Stimulated activated CD8-positive, alpha-beta memory T cell treated with anti-CD3 and anti-CD28 coated beads, Interleukin-4, amount 100 ng/mL, for 24 hours (primary cell): Measurements from ENCODE around the gene TXNRD2.
A peak's percentile ranks its signal among the peaks of the same experiment; 100 is the strongest.

Source experiments
- DNase-seq: peaks from one replicate; pipeline ENCODE4 v3.0.0-alpha.2; 2020; ENCODE audit warnings: low read depth

Gene TXNRD2

DNA sequence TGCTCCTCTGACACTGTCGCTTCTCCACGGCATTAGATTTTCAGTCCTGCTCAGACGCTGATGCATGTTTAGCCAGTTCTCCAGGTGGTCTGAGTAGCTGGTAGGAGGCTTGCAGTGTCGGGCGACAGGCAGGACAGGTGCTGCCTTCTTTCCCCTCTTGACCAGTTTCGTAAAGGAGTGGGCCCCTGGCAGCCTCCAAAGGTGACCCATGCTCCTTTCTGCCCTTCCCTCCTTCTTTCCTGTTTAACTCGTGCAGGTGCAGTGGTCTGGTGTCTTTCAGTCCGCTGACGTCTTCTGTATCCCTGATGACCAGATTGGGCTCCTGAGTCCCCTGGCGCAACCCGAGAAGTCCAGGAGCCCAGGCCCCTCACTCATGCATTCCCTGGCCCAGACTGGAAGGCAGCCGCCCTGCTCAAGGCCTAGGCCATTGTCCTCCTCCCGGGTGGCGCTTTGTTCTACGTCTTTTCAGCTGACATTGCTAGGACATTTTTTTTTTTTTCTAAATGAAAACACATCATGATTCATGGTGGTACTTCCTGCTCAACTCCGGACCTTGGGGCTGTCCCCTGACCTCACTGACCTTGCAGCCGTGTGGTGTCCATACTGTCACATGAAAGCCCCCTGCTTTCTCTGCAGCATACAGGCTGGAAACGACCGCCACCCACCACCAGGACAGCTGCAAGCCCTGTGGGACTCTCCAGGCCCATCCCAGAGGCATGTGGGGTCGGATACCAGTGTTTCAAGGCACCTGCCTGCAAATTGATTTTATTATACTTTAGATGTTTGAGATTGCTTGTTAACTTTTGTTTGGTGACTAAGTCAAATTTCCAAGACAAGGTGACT lies 25.5 kb upstream of the TXNRD2 start:
- DNase-seq = no peak

DNA sequence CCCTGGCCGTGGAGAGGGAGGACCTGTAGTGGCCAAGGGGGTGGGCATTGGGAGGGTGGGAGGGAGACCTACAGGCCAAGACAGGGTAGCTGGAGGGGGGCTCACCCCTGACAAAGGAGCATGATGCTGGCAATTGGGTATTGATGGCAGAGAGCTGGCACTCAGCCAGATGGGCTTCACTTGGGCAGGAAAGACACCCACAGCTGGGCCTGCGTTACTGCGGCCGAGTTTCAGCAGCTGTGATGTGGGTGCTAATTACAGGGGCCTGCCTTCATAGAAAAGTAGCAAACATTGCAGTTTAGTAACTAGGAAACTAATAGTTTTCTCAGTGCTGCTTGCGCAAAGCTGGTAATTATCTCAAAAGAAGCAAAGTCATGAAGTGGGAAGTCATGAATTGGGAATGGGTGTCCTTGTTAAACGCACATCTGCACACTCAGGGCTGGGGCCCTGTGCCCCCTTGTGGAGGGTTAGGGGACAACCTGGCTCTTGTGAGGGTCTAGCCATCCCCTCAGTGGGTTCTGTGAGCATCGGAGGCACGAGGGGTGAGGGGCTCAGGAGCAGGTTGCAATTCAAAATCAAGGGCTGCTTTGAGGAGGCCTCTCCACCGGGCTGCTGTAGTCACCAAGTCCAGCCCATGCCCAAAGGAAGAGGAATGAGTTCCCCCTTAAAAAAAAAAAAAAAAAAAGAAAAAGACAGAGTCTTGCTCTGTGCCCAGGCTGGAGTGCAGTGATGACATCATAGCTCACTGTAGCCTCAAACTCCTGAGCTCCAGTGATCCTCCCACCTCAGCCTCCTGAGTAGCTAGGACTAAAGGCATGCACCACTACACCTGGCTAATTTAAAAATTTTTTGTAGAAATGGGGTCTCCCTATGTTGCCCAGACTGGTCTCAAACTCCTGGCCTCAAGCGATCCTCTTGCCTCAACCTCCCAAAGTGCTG lies 24.4 kb upstream of the TXNRD2 start:
- no peak for DNase-seq

DNA sequence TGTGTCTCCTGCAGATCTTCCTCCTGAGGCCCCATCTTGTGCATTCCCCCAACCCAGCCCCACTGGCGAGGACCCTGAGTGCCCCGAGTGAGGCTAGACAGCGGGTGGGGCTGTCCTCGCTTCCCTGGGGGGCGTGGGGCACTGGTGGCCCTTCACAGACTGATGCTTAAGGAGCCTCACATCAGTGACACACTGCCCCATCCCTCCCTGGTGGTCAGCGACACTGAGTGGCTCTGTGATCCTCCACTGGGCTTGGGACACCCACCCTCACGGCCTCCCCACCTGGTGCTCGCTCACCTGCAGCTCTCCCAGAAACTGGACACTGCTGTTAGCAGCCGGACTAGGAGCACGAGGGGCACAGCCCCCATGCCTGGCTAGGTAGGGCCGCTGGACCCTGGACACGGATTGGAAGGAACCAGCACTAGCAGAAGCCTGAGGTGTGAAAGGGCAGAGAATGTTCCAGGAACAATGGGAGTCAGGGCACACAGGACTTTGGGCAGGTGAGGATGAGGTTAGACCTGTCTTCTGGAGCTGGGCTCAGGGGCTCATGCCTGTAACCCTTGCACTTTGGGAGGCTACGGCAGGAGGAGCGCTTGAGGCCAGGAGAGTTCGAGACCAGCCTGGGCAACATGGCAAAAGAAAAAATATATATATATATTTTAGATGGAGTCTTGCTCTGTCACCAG lies 23.2 kb upstream of the TXNRD2 start:
- DNase-seq = no peak

DNA sequence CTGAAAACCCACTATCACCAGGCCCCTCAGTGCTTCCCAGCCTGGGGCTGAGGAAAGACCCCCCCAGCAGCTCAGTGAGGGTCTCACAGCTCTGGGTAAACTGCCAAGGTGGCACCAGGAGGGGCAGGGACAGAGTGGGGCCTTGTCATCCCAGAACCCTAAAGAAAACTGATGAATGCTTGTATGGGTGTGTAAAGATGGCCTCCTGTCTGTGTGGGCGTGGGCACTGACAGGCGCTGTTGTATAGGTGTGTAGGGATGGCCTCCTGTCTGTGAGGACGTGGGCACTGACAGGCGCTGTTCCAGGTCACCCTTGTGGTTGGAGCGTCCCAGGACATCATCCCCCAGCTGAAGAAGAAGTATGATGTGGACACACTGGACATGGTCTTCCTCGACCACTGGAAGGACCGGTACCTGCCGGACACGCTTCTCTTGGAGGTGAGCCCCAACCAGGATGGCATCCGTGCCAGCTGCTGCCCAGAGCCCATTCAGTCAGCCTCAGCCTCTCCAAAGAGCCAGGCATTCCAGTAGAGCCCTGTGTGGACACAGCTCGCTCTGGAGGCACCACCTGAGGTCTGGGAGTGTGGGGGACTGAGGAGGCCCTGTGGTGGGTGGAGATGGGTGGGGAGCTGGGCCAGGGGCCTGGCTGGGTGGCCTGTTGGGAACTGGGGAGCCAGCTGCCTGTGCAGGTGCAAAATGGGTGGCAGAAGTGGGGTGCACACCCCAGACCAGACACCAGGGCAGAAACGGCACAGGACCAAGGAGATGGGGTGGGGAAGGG lies 22.4 kb upstream of the TXNRD2 start:
- DNase-seq = no peak

DNA sequence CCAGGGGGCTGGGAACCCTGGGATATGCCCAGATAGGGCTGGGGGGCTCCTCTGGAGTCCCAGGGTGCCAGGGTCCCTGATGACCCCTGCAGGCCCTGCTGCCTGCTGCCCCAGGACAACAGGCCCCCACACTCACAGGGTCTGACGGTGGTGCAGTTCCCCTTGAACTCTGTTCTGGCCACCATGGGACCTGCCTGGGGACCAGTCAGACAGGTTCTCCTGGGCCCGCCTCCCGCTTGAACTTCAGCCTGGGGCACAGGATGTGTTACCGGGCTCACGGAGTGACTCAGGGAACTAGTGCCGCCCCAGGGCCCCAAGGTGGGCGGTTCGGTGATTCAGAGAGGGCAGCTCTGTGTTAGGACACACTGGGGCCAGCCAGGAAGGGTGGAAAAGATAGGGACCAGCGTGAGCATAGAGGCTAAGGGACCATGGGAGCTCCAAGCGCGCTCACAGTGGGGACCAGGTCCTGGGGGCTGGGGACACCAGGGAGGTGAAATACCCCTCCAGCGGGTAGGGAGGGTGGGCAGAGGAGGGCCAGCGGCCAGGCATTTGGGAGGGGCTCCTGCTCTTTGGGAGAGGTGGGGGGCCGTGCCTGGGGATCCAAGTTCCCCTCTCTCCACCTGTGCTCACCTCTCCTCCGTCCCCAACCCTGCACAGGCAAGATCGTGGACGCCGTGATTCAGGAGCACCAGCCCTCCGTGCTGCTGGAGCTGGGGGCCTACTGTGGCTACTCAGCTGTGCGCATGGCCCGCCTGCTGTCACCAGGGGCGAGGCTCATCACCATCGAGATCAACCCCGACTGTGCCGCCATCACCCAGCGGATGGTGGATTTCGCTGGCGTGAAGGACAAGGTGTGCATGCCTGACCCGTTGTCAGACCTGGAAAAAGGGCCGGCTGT lies 21.5 kb upstream of the TXNRD2 start:
- DNase-seq = no peak

DNA sequence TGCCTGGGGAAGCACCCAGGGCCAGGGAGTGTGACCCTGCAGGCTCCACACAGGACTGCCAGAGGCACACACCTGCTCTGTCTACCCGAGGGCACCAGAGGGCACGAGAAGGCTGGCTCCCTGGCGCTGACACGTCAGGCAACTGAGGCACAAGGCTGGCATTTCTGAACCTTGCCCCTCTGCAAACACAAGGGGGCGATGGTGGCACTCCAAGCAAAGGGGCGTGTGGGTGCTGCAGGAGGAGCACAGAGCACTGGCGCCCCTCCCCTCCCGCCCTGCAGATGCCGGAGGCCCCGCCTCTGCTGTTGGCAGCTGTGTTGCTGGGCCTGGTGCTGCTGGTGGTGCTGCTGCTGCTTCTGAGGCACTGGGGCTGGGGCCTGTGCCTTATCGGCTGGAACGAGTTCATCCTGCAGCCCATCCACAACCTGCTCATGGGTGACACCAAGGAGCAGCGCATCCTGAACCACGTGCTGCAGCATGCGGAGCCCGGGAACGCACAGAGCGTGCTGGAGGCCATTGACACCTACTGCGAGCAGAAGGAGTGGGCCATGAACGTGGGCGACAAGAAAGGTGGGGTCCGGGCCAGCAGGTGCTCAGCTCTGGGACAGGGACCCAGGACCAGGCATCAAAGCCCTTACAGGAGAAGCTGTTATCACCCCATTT lies 20.8 kb upstream of the TXNRD2 start:
- DNase-seq = peak; percentile 57

DNA sequence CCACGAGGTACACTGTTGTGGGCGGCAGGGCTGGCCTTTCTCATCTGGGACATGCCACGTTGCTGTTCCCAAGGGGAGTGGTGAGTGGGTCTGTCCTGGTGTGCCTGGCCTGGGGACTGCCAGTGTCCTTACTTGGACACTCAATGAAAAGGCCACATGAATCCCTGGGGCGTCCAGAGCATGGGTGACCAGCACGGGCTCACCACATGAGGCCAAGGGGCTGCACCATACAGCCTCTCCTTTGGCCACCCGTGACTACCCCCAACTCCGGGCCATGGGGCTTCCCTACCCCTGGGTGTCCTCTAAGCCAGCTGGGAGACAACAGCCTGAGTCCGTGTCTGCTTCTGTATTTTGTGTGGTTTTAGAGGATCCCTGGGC lies 20.2 kb upstream of the TXNRD2 start:
- DNase-seq = no peak

DNA sequence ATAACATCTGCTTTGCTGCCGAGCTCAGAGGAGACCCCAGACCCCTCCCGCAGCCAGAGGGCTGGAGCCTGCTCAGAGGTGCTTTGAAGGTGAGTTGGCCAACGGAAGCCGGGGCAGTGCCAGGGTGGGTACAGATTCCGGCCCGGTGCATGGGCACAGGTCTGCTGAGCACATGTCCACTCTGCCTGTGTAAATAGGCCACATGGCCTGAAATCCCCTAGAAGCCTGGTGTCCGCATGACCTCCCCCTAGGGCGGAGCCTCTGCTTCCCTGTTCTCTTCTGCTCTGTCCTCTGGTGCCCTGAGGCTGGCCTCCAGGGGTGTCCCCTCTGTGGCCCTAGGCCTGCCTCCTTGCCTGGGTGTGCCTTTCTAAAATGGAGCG lies 19.6 kb upstream of the TXNRD2 start:
- DNase-seq = no peak

DNA sequence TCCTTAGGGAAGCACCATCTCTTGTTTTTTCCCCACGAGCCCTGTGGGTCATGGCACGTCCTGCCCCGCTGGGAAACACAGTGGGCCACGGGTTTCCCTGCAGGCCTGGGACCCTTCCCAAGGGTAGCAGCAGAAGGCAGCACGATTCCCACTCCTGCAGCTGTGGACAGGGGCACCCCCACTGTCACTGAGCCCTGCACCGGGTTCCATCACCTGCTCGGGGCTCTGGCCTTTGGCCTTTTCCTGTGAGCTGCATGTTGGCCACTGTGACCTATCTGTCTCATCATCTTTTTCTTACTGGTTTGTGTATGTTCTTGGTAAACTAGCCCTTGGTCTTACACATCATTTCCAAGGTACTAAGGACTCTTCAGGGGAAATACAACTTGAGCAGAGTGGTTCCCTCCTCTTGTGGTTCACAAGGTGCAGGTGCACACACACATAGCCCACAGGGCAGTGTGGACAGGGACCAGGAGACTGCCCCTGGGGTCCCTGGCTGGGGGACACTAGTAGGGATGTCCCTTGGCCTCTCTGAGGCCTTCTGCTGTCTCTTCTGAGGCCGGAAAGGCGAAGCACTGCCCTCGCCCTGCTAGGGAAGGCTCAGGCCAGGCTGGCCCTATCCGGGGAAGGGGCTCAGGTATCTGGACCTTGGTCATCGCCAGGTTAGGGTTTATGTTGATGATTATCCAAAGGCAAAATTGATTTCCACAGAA lies 19.0 kb upstream of the TXNRD2 start:
- DNase-seq = no peak

DNA sequence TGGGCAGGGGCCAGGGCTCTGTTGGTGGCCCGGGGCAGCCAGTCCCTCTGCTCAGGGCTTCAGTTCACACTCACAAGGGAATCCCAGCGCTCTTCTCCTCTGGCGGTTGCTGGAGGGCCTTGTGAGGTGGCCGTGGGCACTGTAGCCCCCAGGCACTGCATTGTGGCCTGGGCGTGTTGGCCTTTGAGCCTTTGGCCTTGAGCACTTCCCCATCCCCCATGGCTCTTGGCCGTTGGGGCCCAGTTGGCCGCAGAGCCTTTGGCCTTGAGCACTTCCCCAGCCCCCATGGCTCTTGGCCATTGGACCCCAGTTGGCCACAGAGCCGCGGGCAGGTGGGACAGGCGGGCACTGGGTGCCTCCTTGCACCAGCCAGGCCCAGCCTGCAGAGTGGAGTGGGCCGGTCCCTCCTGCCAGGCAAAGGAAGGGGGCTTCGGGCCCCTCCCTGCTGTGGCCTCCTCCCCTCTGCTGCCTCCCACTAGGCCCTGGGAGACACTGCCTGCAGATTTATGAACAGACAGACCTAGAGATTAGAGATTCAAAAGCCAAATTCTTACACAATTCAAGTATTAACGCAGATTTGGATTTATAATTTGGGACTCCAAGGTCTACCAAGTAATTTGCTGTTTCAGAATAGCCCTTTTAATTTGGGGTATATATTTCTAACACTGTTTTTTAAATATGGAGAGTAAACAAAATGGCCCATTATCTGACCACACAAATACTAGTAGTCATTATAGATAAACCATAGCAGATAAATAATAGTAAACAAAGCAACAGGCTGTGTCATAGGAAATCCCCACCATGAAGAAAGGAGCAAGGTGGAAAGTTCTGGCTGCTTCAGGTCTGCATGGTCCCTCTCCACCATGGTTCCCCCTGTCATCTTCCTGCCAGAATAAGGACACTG lies 18.2 kb upstream of the TXNRD2 start:
- DNase-seq = no peak

DNA sequence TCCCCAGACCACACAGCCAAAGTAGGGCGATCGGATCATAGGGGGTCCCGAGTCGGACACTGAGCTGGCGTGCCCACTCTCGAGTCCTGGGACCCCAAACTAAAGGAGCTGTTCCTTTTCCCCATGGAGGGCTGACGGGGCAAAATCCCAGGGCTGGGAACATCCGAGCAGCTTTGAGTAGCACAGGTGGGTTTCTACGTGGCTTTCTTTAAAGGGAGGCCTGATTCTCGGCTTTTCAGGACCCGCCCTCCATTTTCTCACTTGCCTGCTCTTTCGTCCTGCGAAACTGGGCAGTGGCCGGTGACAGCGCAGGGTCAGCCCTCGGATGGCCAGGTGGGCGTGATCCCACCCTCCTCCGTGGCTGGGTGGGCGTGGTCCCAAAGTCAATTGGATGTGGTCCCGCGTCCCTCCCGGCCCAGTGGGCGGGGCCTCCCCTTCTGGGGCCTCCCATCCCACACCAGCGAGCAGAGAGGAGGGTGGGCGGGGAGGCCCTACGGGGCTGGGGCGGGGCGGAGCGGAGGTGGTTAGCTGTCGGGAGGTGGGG lies 17.5 kb upstream of the TXNRD2 start:
- DNase-seq = no peak

DNA sequence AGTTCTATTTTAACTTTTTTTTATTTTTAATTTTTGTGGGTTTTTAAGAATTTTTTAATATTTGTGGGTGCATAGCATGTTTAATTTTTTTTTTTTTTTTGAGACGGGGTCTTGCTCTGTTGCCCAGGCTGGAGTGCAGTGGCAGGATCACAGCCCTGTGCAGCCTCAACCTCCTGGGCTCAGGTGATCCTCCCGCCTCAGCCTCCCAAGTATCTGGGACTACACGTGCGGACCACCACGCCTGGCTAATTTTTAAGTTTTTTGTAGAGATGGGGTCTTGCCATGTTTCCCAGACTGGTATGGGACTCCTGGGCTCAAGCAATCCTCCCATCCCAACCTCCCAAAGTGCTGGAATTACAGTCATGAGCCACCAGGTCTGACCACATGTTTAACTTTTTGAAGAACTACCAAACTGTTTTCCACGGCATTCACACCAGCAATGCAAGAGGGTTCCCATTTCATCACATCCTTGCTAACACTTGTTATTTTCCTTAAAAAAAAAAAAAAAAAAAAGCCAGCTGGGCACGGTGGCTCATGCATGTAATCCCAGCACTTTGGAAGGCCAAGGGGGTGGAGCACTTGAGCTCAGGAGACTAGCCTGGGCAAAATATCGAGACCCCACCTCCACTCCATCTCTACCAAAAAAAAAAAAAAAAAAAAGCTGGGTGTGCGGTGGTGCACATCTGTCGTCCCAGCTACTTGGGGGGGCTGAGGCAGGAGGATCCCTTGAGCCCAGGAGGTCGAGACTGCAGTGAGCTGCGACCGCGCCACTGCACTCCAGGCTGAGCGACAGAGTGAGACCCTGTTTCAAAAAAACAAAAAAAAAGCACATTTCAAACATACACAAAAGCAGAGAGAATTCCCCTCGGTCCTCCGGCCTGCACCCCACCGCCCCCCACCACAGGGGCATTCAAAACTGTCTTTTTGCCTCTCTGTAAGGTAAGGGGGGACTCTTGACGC lies 16.7 kb upstream of the TXNRD2 start:
- no peak for DNase-seq

DNA sequence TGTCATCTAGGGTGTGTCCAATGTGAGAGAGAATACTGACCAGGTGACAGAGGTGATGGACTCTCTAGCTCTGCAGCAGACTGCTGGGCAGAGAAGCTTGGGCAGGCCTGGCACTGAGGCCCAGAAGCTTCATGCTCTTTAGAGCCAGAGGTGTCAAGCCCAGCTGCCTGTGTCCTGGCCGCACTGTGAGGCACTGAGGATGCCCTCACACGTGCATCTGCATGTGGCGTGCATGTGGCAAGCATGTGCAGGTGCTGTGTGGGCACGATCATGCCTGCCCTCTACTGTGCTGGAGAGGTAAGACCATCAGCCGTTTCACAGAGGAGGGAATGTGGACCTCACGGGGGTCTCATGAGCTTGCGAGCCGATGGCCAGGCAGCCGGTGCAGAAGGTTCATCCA lies 15.8 kb upstream of the TXNRD2 start:
- DNase-seq = no peak

DNA sequence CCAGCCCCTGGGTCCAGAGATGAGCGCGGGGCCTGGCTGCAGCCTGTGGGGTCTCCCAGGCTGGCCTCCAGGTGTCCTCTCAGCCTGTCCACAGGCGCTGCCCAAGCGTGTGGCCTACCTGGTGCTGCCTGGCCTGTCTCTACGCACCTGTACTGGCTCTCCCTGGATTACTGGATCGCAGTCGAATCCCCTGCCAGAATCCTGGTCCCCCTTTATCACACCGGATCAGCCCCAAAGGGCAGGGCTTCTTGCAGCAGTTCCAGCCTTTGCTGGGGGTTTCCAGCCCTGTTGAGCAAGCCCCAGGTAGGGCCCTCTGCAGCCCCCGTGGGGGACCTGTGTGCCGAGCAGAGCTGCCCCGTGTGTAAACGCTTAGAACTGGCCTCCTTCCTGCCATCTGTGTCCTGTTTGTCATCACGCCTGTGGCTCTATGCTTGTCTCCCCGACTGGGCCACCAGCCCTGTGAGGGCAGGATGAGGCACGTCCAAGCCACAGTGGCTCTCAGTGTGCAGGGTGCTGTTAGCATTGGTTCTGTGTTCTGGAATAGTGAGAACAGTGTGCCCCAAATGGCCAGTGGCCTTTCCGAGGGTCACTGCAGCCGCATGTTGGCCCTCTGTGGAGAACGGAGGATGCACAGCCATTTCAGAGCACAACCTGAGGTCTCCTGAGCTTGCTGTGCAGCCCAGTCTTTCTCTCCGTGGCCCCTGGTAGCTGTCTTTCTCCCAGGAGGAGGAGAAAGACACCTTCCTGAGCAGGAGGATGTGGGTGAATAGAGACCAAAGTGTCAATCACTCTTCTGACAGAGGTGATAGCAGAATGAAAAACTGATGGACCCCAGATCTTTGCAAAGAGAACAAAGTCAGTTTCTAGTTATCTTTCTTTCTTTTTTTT lies 13.9 kb upstream of the TXNRD2 start:
- DNase-seq = no peak

DNA sequence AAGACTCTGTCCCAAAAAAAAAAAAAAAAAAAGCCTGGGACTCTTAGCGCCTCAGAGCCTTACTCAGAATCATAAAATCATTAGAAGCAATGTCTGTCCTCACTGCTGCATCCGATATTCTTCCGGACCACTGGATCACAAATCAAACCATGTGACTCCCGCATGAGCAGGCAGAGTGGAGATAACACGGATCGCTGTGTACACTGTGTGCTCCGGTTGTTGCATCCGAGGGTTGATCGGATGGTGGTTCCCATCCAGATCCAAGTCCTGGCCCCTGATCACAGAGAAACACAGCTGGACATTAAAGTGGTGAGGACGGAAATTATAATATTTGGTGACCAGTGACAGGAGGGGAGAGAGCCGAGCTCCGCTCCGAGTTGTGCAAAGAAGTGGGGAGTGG lies 9.7 kb upstream of the TXNRD2 start:
- DNase-seq = no peak
